GM19395 (cell line): Measurements from ENCODE around the gene MT1E.
"Not testable (repeated sequence)": the region's sequence is repeated elsewhere in the genome, so short reads cannot be mapped to it uniquely, and the experiment has no call there.

Source experiments
- ATAC-seq: cut with Tn5 transposase; IDR thresholded peaks from one replicate; pipeline ENCODE4 v1.9.1; 2021; ENCODE audit warnings: mild to moderate bottlenecking, moderate library complexity; ENCODE audit not compliant: unreplicated experiment

The MT1E gene

DNA sequence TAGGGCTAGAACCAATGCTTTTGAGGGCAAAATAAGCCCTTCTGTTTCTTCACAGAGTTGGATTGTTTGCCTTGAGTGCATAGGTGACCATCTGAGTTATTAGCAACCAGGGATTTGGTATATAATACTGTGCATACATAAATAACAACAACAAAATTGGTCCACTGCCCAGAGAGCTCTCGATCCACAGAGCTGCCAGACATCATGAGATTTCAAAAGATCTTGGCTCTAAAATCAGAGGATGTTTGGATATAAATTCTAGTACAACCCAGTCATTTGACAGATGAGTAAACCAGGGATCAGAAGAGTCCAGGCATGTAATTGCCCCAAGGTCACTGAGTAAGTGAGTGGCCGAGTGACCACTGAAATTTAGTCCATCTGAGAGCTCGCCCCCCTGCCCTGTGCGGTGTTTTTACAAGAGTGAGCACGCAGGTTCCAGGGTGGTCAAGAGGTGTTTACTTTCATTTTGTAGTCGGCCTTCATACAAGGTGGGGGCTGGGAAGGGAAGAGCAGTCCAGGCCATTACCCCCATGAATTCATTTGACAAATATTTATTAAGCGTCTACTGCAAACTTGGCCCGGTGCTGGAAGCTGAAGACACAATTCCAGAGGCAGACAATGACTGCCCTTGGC, 19.0 kb upstream of the MT1E start:
- no peak for ATAC-seq

DNA sequence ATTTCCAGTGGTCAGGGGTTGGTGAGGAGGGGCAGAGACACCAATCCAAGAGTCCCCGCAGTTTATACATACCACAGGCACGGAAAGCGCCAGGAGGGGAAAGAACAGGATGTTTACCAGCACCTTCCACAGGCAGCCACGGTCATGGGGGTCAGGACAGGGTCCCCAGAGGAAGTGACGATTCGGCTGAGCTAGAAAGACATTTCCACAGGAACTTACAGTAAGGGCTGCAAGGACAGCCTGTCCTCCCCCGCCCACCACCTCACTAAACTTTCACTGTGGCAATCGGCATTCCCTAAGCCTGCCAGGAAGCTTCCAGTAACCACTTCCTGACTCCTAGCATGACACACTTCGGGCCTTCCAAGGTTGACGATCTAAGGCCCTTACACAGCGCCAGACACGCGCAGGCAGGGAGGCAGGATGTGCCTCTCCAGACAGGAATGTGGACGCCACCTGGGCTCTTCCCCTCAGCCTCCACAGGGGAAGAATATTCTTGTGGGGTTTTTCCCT, 18.4 kb upstream of the MT1E start:
- ATAC-seq = no peak

DNA sequence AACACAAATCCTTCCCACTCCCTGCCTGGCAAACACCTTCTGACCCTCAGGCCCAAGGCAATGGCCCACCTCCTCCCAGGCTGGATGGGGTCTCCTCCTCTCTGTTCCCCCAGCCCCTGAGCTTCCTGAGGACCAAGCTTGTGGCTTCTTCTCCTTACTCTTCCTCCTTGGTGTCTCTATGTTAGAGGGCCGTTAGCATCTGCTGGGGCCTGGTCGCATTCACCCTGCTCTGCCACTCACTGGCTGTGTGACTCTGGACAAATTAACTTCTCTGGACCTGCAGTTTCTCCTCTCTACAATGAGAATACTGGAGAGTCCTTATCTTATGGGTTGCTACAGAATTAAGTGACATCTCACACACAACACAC, 17.9 kb upstream of the MT1E start:
- no peak for ATAC-seq

- peak; percentile 82 for ATAC-seq
These were observed 17.3 kb upstream of the MT1E start, which contains the start of gene MT2A for GRCh38 chr16:56608043-56608875. MT2A (plus strand) TSS chr16:56608584; CDS start chr16:56608656, 72 bp downstream.

- ATAC-seq = no peak
These were observed 16.6 kb upstream of the MT1E start for GRCh38 chr16:56608876-56609462.

GRCh38 chr16:56609463-56609921, 16.1 kb upstream of the MT1E start:
- peak; percentile 58 for ATAC-seq

DNA sequence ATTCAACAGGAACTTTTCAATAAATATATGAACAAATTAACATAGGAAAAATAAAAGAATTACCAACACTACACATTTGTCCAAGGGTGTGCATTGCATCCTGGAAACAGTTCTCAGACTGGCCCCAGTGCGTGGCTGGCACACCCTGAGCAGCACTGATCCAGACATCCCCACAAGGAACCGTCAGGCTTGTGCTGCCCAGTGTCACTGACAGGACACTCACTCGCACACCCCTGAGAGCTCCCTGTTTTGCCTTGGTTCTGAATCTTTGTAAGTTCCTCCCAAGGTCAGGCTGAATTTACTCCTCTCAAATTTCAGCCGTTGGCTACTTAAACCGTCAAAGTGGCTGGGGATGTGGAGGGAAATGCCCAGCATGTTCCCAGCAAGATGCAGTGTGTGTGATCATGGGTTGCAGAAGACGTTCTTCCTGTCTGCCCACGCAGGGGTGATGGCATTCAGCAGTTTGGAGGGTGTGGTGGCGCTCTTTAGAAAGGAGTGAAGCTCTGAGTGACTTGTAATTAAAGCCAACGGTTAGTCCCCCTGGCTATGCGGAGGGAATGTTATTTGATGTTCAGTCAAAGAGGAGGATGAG, 15.5 kb upstream of the MT1E start:
- ATAC-seq = no peak

DNA sequence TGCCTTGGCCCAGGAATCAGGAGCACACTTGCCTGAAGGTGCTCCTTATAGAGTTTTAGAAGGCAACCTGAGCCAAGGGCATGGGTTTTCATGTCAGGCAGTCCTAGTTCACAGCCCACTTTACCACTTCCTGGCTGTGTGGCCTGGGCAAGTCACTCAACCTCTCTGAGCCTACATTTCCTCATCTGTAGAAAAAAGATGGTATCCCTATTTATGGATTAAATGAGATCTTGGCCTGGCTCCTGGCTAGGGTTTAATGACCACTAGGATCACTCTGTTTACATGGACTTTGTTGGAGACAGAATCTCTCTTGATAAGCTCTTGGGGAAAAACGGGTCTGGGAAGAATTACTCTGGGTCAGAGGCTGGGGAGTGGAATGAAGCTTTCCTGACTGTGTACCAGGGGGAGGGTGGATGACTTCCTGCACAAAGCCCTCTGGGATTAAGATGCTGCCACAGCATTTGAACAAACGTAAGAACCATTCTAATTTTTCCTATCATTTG, 14.9 kb upstream of the MT1E start:
- no peak for ATAC-seq

DNA sequence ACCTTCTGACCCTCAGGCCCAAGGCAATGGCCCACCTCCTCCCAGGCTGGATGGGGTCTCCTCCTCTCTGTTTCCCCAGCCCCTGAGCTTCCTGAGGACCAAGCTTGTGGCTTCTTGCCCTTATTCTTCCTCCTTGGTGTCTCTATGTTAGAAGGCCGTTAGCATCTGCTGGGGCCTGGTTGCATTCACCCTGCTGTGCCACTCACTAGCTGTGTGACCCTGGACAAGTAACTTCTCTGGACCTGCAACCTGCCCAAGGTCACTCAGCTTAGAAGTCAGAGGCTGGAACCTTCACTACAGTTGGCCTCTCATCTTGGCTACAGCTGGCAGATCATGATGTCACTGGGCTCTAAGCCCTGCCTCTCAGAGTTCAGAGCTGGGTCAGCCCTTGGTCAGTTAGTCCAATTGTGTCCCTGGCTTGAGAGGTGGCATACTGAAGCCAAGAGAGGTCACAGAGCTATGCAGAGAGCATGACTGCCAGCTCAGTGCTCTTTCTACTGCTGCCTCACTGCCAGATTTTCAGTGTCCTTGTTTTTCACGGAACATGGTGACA, 14.2 kb upstream of the MT1E start:
- ATAC-seq = no peak

DNA sequence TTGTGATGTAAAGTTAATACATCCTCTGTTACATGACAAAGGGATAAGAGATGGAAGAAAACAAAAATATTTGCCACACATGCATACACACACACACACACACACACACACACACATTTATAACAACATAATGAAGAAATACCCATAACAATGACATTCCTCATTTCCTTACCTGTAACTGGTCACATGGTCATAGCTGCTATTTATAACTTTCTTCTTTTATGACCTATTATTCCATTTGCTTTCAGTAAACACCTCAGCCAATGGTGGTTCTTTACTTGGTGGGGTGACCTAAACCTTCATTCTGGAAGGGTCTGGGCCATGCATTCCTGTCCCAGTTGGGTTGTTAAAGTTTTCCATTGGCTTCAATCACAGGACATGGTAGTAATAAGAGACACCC, 11.9 kb upstream of the MT1E start:
- no peak for ATAC-seq

DNA sequence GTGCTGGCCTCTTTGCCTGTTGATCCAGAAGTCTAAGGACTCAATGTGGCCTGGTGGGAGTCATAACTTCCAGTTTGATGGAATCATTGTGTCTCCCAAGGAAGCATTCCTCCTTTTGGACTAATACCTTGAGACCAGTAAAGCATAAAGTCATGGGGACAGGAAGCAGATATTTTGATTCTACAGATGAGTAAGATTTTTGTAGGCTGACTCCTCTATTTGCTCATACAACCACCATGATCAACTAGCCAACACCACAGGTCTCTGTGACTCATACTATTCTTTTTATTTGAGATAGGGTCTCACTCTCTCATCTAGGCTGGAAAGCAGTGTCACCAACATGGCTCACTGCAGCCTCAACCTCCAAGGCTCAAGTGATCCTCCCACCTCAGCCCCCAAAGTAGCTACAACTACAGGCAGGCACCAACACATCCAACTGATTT, 11.0 kb upstream of the MT1E start:
- no peak for ATAC-seq

DNA sequence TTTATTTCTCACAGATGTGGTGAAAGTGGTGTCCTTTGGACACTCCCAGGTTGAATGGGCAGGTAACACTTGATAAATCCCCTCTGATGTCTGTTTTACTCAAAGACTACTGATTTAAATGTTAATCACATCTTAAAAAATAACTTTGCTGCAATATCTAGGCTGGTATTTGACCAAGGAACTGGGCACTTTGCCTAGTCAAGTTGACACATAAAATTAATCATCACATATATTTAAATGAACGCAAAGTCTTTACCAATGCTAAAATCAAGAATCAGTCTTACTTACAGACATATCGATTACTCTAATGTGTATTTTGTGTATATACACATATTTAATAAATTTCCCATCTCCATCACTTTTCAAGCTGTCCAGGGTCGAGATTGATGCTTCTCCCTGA, 10.2 kb upstream of the MT1E start:
- no peak for ATAC-seq

GRCh38 chr16:56616608-56617211, 8.9 kb upstream of the MT1E start:
- ATAC-seq = no peak

- no peak for ATAC-seq
These were observed 8.1 kb upstream of the MT1E start for GRCh38 chr16:56617212-56618085.

DNA sequence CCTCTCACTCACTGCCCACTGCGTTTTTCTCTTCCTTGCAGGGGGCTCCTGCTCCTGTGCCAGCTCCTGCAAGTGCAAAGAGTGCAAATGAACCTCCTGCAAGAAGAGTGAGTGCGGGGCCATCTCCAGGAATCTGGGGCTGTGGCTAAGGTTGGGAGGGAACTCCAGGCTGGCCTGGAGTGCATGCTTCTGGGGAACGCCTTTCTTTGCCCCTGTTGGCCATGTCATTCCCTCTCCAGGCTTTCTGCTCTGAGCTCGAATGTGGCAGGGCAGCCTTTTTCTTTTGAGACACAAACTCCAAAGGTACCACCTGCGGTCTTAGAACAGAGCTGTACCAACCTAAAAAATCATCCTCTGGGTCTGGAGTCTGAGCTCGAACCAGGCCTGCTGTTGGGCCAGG, 7.4 kb upstream of the MT1E start:
- no peak for ATAC-seq

- ATAC-seq = no peak
These were observed 5.2 kb upstream of the MT1E start for GRCh38 chr16:56620339-56620897.

- ATAC-seq = not testable (repeated sequence)
These were observed 3.7 kb upstream of the MT1E start for GRCh38 chr16:56621665-56622445.

DNA sequence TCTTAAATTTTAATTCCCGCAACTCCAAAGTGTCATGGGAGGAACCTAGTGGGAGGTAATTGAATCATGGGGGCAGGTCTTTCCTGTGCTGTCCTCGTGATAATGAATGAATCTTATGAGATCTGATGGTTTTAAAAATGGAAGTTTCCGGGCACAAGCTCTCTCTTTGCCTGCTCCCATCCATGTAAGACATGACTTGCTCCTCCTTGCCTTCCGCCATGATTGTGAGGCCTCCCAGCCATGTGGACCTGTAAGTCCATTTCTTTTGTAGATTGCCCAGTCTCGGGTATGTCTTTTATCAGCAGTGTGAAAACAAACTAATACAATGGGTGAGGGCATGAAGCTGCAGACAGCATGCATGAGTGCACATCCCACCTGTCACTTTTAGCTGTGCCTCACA, 2.4 kb upstream of the MT1E start:
- ATAC-seq = not testable (repeated sequence)
